Loucy (cell line): ENCODE measurements around the gene IFNA10.

Source experiments
- EZH2phosphoT487 ChIP-seq: fragments of 200-600 bp; IDR thresholded peaks from 2 replicates; pipeline ENCODE4 v1.6.1; 2018; ENCODE audit warnings: antibody characterized with exemption, mild to moderate bottlenecking, moderate library complexity, borderline replicate concordance
- TF ChIP-seq, protein P1 (sequence below): fragments of 200-600 bp; sonication (generic); conservative IDR thresholded peaks from 2 replicates; pipeline ENCODE4 v1.5.1; 2014; ENCODE audit warnings: mild to moderate bottlenecking, antibody characterized with exemption, low read length

DNA sequence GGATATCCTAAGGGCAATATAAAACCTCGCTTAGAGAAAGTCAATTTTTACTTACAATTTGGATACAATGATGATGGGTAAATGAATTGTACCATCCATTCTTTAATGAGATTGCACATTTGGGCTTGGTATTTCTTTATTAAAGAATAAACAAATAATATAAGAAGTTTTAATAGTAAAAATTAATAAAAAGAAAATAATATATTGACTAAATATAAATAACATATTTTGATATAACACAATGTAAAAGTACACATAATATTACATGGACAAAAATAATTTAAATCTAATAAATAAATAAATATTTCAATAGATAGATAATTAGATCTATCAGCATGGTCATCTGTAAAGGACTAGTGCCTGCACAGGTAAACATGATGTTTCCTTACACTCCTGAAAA, 41.4 kb downstream of the IFNA10 start:
- TF ChIP-seq, protein P1, sequence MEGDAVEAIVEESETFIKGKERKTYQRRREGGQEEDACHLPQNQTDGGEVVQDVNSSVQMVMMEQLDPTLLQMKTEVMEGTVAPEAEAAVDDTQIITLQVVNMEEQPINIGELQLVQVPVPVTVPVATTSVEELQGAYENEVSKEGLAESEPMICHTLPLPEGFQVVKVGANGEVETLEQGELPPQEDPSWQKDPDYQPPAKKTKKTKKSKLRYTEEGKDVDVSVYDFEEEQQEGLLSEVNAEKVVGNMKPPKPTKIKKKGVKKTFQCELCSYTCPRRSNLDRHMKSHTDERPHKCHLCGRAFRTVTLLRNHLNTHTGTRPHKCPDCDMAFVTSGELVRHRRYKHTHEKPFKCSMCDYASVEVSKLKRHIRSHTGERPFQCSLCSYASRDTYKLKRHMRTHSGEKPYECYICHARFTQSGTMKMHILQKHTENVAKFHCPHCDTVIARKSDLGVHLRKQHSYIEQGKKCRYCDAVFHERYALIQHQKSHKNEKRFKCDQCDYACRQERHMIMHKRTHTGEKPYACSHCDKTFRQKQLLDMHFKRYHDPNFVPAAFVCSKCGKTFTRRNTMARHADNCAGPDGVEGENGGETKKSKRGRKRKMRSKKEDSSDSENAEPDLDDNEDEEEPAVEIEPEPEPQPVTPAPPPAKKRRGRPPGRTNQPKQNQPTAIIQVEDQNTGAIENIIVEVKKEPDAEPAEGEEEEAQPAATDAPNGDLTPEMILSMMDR, result no peak
- TF ChIP-seq EZH2phosphoT487, result no peak
